Natural killer cell (primary cell): ENCODE data around the gene DDN. TPM values are rescaled to one million over a fixed set of nuclear protein-coding genes. Genes with fewer than 3 reads are reported as not detected.

Experiments
- ATAC-seq, 3 donors: fragments of 150-1000 bp in 2 of 3; fragments of 200-7000 bp in 1 of 3; cut with Tn5 transposase; 1 replicate in 1 of 3; 2 replicates in 2 of 3; pipeline ENCODE4 v1.10.0; 2021; ENCODE audit warnings: mild to moderate bottlenecking in 2 of 3, moderate library complexity in 2 of 3
- DNase-seq, 2 donors: peaks; one replicate each; pipeline versions ENCODE4 v3.0.0 to v3.0.0-alpha.2; 2013 to 2021; ENCODE audit warnings: mixed read lengths in 1 of 2
- H3K27ac ChIP-seq: one replicate; pipeline ENCODE4 v1.5.1; 2013; ENCODE audit warnings: mild to moderate bottlenecking, low read length
- H3K27me3 ChIP-seq: one replicate; pipeline ENCODE4 v1.6.1; 2013; ENCODE audit warnings: low read length; ENCODE audit not compliant: control insufficient read depth, insufficient read depth
- H3K36me3 ChIP-seq: one replicate; pipeline ENCODE4 v1.6.1; 2013; ENCODE audit warnings: low read length; ENCODE audit not compliant: control insufficient read depth, insufficient read depth
- H3K4me1 ChIP-seq: one replicate; pipeline ENCODE4 v1.6.1; 2013; ENCODE audit warnings: low read length; ENCODE audit not compliant: control insufficient read depth, insufficient read depth
- H3K4me3 ChIP-seq: one replicate; pipeline ENCODE4 v1.5.1; 2013; ENCODE audit warnings: low read length
- H3K9me3 ChIP-seq: one replicate; pipeline ENCODE4 v1.6.1; 2013; ENCODE audit warnings: low read length; ENCODE audit not compliant: control insufficient read depth, insufficient read depth
- H3K27ac Mint-ChIP-seq, 2 donors: one replicate each; pipeline ENCODE4 v1.8.0; 2022; ENCODE audit warnings: mild to moderate bottlenecking in 2 of 2, mixed read lengths in 2 of 2, moderate library complexity in 1 of 2
- H3K27me3 Mint-ChIP-seq, 2 donors: one replicate each; pipeline ENCODE4 v1.8.0; 2022; ENCODE audit warnings: low read depth in 2 of 2, mixed read lengths in 2 of 2
- H3K36me3 Mint-ChIP-seq: one replicate; pipeline ENCODE4 v1.8.0; 2022; ENCODE audit warnings: mixed read lengths
- H3K4me1 Mint-ChIP-seq, 2 donors: one replicate each; pipeline ENCODE4 v1.8.0; 2022; ENCODE audit warnings: mixed read lengths in 2 of 2
- H3K4me3 Mint-ChIP-seq: one replicate; pipeline ENCODE4 v1.8.0; 2022; ENCODE audit warnings: mild to moderate bottlenecking, moderate library complexity, mixed read lengths
- H3K9me3 Mint-ChIP-seq, 2 donors: one replicate each; pipeline ENCODE4 v1.8.0; 2022; ENCODE audit warnings: mixed read lengths in 2 of 2
- CTCF ChIP-seq: fragments of 200-600 bp; IDR thresholded peaks from one replicate; pipeline ENCODE4 v1.8.0; 2022; ENCODE audit warnings: antibody characterized with exemption
- intact Hi-C: fragments of 100-400 bp; cut with micrococcal nuclease; formaldehyde crosslinking; loops from one replicate; pipeline ENCODE4 v1.14.2; 2022
- total RNA-seq, 4 donors: library from RNA; stranded (reverse); fragments of 120-200 nt in 1 of 4; gene quantifications; one replicate each; pipeline versions ENCODE4 v1.2.3 to v1.2.4, GENCODE V29; 2013 to 2022

DDN gene
- total RNA-seq, 3 donors from 2014 or later (not counting 1 experiment from before 2014, with no cell fraction given) = 1.1 to 3.4 (median 1.4) TPM

GRCh38 chr12:48946205-48946604, 53.0 kb downstream of the DDN start:
- Histone ChIP-seq H3K9me3 (no peaks in the 10 kb centered on the region), H3K4me1 (no peaks in the 10 kb centered on the region), H3K27ac (no peak overlapping the region), H3K4me3 (no peak overlapping the region), H3K27me3 (no peaks in the 10 kb centered on the region), H3K36me3 (peaks cover 5% of the 10 kb centered on the region)
- Mint-ChIP-seq H3K4me3 (no peak overlapping the region), H3K4me1 (peaks cover 10 to 27% of the 10 kb centered on the region in 2 donors), H3K9me3 (no peaks in the 10 kb centered on the region), H3K27me3 (no peaks in the 10 kb centered on the region), H3K27ac (no peak overlapping the region), H3K36me3 (no peaks in the 10 kb centered on the region)
- DNase-seq (no peak), ATAC-seq (no peak)
- intact Hi-C loops = no loop called here
- TF ChIP-seq CTCF = no peak

Other genes starting within 250 kb of the DDN start
- 1 to 10 TPM in 1 of 3 donors, under 1 TPM in 2; 0.20 to 1.1 (median 0.31) TPM for gene ADCY6, start 210.3 kb downstream of the DDN start, total RNA-seq
- gene CACNB3, start 180.9 kb downstream of the DDN start, total RNA-seq = 10 to 100 TPM in 2 of 3 donors, 1 to 10 TPM in 1; 7.2 to 12.4 (median 12.2) TPM
- 100 to 1,000 TPM in 2 of 3 donors, 10 to 100 TPM in 1; 96.0 to 123 (median 104) TPM for gene DDX23, start 147.2 kb downstream of the DDN start, total RNA-seq
- 1 to 10 TPM; 1.7 to 6.8 (median 5.6) TPM for gene RND1, start 133.5 kb downstream of the DDN start, total RNA-seq
- gene FKBP11, start 73.9 kb downstream of the DDN start, total RNA-seq = 100 to 1,000 TPM; 156 to 228 (median 218) TPM
- gene ARF3, start 41.9 kb downstream of the DDN start, total RNA-seq = 100 to 1,000 TPM in 1 of 3 donors, 10 to 100 TPM in 2; 80.7 to 114 (median 88.4) TPM
- 1 to 10 TPM; 7.9 to 10.0 (median 8.2) TPM for gene WNT10B, start 27.6 kb downstream of the DDN start, total RNA-seq
- gene WNT1, start 21.1 kb downstream of the DDN start, total RNA-seq = 1 to 10 TPM; 1.1 to 2.0 (median 1.7) TPM
- 100 to 1,000 TPM in 1 of 3 donors, 10 to 100 TPM in 2; 76.4 to 100 (median 81.1) TPM for gene PRKAG1, start 19.4 kb upstream of the DDN start, total RNA-seq
- 100 to 1,000 TPM; 164 to 186 (median 182) TPM for gene KMT2D, start 61.4 kb upstream of the DDN start, total RNA-seq
- gene RHEBL1, start 70.6 kb upstream of the DDN start, total RNA-seq = 10 to 100 TPM in 2 of 3 donors, 1 to 10 TPM in 1; 6.3 to 11.6 (median 11.1) TPM
- under 1 TPM; 0.39 to 0.80 (median 0.45) TPM for gene DHH, start 95.4 kb upstream of the DDN start, total RNA-seq
- 100 to 1,000 TPM; 262 to 294 (median 271) TPM for gene LMBR1L, start 111.5 kb upstream of the DDN start, total RNA-seq
- gene TUBA1B, start 132.0 kb upstream of the DDN start, total RNA-seq = 100 to 1,000 TPM; 147 to 185 (median 178) TPM
- 100 to 1,000 TPM; 129 to 403 (median 182) TPM for gene TUBA1A, start 189.7 kb upstream of the DDN start, total RNA-seq